HL-60/S4 (cell line): ENCODE data around the gene ATXN7L1.

Experiments used
- in situ Hi-C: fragments of 300-500 bp; cut with MboI; formaldehyde crosslinking; loops from 2 replicates; pipeline ENCODE4 v1.14.3; 2022; ENCODE audit warnings: low sequenced_read_pairs

Gene ATXN7L1

GRCh38 chr7:105830405-105831301, 45.7 kb downstream of the ATXN7L1 start:
- in situ Hi-C loops = no loop called here

GRCh38 chr7:105829681-105830322, 46.6 kb downstream of the ATXN7L1 start:
- in situ Hi-C loops = no loop called here

GRCh38 chr7:105828141-105828540, 48.3 kb downstream of the ATXN7L1 start:
- in situ Hi-C loops = no loop called here

GRCh38 chr7:105827151-105827875, 49.1 kb downstream of the ATXN7L1 start:
- in situ Hi-C loops = no loop called here

GRCh38 chr7:105826143-105826542, 50.3 kb downstream of the ATXN7L1 start:
- in situ Hi-C loops = no loop called here

GRCh38 chr7:105825371-105825770, 51.0 kb downstream of the ATXN7L1 start:
- in situ Hi-C loops = no loop called here

GRCh38 chr7:105822806-105823205, 53.6 kb downstream of the ATXN7L1 start:
- in situ Hi-C loops = no loop called here

GRCh38 chr7:105821527-105821926, 54.9 kb downstream of the ATXN7L1 start:
- in situ Hi-C loops = no loop called here

GRCh38 chr7:105820363-105821066, 55.9 kb downstream of the ATXN7L1 start:
- in situ Hi-C loops = no loop called here

GRCh38 chr7:105819559-105819958, 56.8 kb downstream of the ATXN7L1 start:
- in situ Hi-C loops = no loop called here

- in situ Hi-C loops = no loop called here
Measured at GRCh38 chr7:105816954-105817615, 59.3 kb downstream of the ATXN7L1 start.

GRCh38 chr7:105816266-105816843, 60.0 kb downstream of the ATXN7L1 start:
- in situ Hi-C loops = no loop called here

GRCh38 chr7:105815576-105815975, 60.8 kb downstream of the ATXN7L1 start:
- in situ Hi-C loops = no loop called here

GRCh38 chr7:105814481-105814880, 61.9 kb downstream of the ATXN7L1 start:
- in situ Hi-C loops = no loop called here

GRCh38 chr7:105811189-105811847, 65.1 kb downstream of the ATXN7L1 start:
- in situ Hi-C loops = no loop called here

GRCh38 chr7:105810556-105810955, 65.8 kb downstream of the ATXN7L1 start:
- in situ Hi-C loops = no loop called here

- in situ Hi-C loops = no loop called here
Measured at GRCh38 chr7:105808703-105809590, 67.5 kb downstream of the ATXN7L1 start.

GRCh38 chr7:105808209-105808608, 68.2 kb downstream of the ATXN7L1 start:
- in situ Hi-C loops = no loop called here

- in situ Hi-C loops = no loop called here
Measured at GRCh38 chr7:105807448-105807762, 69.0 kb downstream of the ATXN7L1 start.
